Urinary bladder (tissue), 4 donors: Measurements from ENCODE around the gene OMA1. TPM values are rescaled to one million over a fixed set of nuclear protein-coding genes. Genes with fewer than 3 reads are reported as not detected.

Experiments
- DNase-seq: peaks from one replicate; pipeline ENCODE4 v3.0.0-alpha.2; 2015; ENCODE audit errors: extremely low spot score
- H3K27ac ChIP-seq: one replicate; pipeline ENCODE4 v1.5.1; 2013; ENCODE audit warnings: low read depth, mild to moderate bottlenecking, moderate library complexity
- H3K36me3 ChIP-seq: one replicate; pipeline ENCODE4 v1.6.1; 2013; ENCODE audit warnings: mild to moderate bottlenecking, moderate library complexity; ENCODE audit not compliant: insufficient read depth
- H3K4me1 ChIP-seq: one replicate; pipeline ENCODE4 v1.6.1; 2013; ENCODE audit warnings: mild to moderate bottlenecking, moderate library complexity; ENCODE audit not compliant: insufficient read depth
- H3K4me3 ChIP-seq: one replicate; pipeline ENCODE4 v1.5.1; 2013; ENCODE audit warnings: low read depth, low read length
- WGBS: extraction: QIAGEN DNeasy Blood & Tissue Kit; methylation state at CpG from one replicate; pipeline ENCODE4 v1.1.7; 2013; 5-methylcytosine and 5-hydroxymethylcytosine counted together
- polyA plus RNA-seq: library from polyadenylated mRNA; stranded (reverse); fragments of 200-250 nt; gene quantifications from one replicate; pipeline ENCODE4 v1.2.3, GENCODE V29; 2013
- total RNA-seq: library from RNA; depleted of rRNA; stranded (reverse); fragments of >200 nt; gene quantifications from one replicate; pipeline ENCODE4 v1.2.3, GENCODE V29; 2014
- donor health status: healthy with polysubstance abuse.
- donor health status: healthy.

OMA1 gene
- total and polyA plus RNA-seq, 2 donors = 16.9 to 57.8 TPM

DNA sequence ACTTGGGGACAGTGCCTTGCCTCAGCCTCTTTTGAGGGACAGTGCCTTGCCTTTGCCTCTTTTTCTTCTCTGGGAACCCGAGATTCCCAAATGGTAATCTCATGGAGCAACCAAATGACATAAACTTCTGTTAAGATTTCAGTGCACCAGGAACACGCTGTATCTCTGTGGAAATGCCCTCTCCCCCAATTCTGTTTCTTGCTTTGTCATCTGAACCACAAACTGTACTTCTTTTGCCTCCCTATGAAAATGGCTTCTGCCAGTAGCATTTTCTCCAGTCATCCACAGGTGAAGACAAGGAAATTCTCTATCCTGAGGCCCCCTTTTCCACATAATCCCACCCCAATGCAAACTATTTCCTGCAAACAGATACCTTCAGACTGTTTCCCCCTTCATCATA lies 66.3 kb downstream of the OMA1 start:
- Histone ChIP-seq H3K4me1 (no peaks in the 10 kb centered on the region), H3K36me3 (no peaks in the 10 kb centered on the region), H3K4me3 (no peak overlapping the region), H3K27ac (no peak overlapping the region)
- 84% methylated on average over 2 of the region's 2 CpGs for WGBS
- DNase-seq = no peak

DNA sequence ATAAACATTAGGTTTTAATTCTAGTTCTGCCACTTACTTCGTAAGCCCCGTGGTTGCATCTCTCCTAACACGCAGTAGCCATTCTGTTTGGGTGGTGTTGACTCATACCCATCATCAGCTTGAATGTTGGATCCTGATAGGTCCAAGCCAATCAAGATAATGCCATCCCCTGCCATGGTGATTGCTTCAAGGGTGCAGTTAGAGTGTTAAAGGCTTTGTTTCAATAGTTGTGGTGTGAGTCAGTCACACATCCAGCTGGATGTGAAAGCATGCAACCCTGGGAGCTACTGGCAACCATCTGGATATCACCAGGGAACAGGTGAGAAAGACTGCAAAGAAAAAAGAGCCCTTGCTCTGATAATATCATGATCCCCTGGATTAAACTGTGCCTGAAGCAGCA lies 69.1 kb downstream of the OMA1 start:
- DNase-seq = no peak
- Histone ChIP-seq H3K27ac (no peak overlapping the region), H3K4me1 (no peaks in the 10 kb centered on the region), H3K4me3 (no peak overlapping the region), H3K36me3 (no peaks in the 10 kb centered on the region)
- WGBS = 94% methylated on average over 3 of the region's 3 CpGs

DNA sequence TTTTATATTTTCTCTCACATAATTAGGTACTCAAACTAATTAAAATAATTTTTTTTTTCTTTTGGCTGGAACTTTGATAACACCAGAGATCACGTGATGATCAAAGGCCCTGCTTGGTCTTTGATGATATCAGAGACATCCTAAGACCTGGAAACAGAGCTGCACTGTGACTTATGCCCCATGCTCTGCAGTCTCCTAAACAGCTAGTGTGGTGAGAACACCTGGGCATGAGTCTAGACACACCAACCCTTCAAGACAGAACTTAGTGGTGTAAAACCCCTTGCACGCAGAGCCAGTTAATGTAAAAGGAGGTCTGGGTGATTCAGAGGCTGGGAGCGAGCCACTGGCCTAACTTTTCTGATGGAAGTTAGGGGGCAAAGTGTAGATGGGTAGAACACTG lies 70.3 kb downstream of the OMA1 start:
- H3K4me1 ChIP-seq = no peaks in the 10 kb centered on the region
- no peaks in the 10 kb centered on the region for H3K36me3 ChIP-seq
- 86% methylated on average over 3 of the region's 3 CpGs for WGBS

DNA sequence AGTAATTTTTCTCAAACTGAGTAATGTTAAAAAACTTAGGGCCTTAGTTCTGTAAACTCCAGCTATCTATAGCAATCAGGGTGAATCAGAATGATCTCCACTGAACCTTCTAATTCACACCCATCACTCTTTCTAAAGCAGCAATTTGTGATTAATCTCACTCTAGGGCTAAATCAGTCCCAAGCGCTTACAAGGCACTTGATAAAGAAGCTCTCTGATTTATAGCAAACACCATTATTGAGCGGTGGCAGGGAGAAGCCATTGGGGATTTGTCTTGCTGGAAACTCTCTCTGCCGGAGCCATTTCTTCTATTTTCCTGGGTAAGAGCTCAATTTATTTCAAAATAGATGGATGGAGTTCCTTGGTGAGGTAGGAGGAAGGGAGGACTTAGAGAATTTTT lies 77.0 kb downstream of the OMA1 start:
- Histone ChIP-seq H3K36me3 (no peaks in the 10 kb centered on the region), H3K4me1 (no peaks in the 10 kb centered on the region), H3K4me3 (no peak overlapping the region), H3K27ac (no peak overlapping the region)
- no peak for DNase-seq
- WGBS = 50% methylated on average over 3 of the region's 3 CpGs

More for the DNA sequence above, 70.3 kb downstream of the OMA1 start:
- no peak for DNase-seq
- H3K4me3 ChIP-seq = no peak overlapping the region
- H3K27ac ChIP-seq = no peak overlapping the region

DNA sequence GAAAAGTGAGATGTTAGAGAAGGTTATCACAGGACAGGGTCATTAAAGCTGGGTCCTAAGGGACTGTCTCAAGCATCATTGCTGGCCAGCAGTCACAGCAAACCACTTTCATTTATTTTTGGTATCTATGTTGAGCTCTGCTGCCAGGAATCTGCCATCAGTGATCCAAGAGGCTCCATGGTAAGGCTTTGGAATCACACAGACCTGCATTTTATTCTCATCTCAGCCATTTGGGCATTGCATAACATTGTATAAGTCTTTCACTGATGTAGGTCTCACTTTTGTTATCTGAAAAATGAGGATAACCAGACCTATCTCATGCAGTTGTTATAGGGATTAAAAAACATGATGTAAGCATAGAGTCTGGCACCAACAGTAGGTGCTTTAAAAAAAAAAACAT lies 77.5 kb downstream of the OMA1 start:
- no peak for DNase-seq
- Histone ChIP-seq H3K4me3 (no peak overlapping the region), H3K36me3 (no peaks in the 10 kb centered on the region), H3K27ac (no peak overlapping the region), H3K4me1 (no peaks in the 10 kb centered on the region)

DNA sequence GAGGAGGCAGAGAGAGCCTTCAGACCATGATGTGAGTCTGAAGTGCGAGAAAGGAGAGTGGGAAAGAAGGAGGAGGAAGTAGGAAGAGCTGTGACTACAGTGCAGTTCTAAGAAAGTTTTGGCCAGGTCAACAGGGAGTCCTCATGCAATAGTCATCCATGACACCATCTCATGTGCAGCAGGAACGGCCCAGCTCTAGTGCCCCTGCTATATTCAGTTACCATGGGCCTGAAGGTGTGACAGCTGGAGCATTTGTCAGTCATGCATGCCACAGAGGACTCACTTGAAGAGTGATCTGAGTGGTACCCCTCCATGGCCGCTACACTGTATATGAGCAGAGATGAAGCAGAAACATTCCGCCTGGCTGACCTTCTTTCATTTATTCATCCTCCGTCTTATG lies 77.9 kb downstream of the OMA1 start:
- Histone ChIP-seq H3K27ac (no peak overlapping the region), H3K4me3 (no peak overlapping the region), H3K4me1 (no peaks in the 10 kb centered on the region), H3K36me3 (no peaks in the 10 kb centered on the region)
- WGBS = 58% methylated on average over 5 of the region's 5 CpGs
- no peak for DNase-seq

DNA sequence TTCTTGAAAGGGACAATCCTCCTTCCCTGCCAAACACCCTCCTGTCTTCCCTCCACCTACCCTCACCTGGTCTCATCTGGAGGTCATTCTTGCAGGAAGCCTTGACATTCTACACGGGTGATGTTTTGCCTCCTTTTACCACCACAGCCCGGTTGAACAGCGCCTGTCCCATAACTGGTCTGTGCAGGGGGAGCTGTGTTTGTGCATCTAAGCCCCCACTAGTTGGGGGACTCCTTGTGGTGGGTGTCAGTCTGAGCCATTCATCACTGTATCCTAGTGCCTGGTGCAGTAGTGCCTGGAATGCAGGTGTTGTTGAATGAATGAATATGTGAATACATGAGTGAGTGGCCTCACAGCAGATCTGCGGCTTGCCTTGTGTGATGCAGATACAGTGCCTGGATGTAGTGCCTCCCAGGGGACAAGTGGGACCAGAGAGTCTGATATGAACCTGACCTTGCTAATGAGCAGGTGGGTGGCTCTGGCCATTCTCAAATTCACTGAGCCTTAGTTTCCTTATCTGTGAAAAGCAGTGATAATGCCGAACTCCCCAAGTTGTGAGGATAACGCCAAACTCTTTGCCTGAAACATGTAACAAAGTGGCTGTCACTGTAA lies 79.8 kb downstream of the OMA1 start:
- Histone ChIP-seq H3K4me3 (no peak overlapping the region), H3K4me1 (no peaks in the 10 kb centered on the region), H3K27ac (no peak overlapping the region), H3K36me3 (no peaks in the 10 kb centered on the region)
- 75% methylated on average over 6 of the region's 6 CpGs for WGBS
- no peak for DNase-seq

DNA sequence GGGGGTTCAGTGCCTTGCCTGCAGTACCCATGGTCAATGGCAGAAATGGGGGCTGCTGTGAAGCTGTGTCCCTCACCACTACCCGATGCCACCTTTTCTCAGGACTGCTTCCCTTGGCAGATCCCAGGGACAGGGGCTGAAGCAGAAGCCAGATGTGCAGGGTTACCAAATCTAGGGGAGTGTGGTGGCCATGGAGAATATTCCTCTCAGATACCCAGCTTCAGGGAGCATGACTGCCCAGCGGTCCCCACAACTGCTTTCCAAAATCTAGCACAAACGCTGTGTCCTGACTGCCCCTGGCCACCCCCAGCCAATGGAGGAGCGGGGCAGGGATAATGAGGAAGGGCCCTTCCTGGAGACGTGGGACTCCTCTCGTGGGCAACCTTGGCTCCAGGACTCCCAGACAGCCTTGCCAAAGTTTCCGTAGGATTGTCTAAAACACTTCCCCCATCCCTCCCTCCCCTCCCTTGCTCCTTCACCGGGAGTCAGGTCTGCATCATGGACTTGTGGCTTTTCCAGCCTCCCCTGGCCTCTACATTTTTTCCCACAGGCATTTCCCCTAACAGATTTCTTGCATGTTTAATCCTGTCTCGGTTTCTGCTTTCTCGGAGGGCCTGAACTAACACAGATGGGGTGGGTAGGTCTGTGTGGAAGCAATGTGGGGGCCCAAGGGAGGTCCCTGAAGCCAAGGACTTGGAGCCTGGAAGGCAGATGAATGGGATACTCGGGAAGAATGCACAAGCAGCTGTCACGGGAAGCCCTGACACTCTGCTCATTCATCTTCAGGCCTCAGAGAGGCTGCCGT lies 80.5 kb downstream of the OMA1 start:
- Histone ChIP-seq H3K4me1 (no peaks in the 10 kb centered on the region), H3K36me3 (no peaks in the 10 kb centered on the region), H3K4me3 (no peak overlapping the region), H3K27ac (no peak overlapping the region)
- WGBS = 63% methylated on average over 13 of the region's 13 CpGs
- DNase-seq = no peak

DNA sequence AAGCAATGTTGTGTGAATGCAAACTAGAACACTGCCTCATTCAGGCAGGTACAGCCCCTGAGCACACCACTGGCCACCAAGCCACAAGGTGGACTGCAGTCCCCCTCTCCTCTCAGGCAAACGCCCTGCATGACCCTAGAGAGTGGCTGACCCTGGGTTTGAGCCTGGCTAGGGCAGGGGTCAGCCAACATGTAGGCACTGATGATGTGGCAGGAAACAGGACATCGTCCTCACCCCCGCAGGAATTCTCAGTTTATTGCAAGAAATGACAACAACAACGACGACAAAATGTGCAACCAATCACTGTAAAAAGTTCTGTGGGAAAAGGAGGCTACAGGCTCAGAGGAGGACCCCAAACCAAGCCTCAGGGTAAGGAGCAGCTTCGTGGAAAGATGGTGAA lies 81.3 kb downstream of the OMA1 start:
- H3K4me1 ChIP-seq = no peaks in the 10 kb centered on the region
- WGBS = 75% methylated on average over 6 of the region's 6 CpGs
- H3K27ac ChIP-seq = no peak overlapping the region
- no peak overlapping the region for H3K4me3 ChIP-seq
- DNase-seq = no peak
- H3K36me3 ChIP-seq = no peaks in the 10 kb centered on the region

DNA sequence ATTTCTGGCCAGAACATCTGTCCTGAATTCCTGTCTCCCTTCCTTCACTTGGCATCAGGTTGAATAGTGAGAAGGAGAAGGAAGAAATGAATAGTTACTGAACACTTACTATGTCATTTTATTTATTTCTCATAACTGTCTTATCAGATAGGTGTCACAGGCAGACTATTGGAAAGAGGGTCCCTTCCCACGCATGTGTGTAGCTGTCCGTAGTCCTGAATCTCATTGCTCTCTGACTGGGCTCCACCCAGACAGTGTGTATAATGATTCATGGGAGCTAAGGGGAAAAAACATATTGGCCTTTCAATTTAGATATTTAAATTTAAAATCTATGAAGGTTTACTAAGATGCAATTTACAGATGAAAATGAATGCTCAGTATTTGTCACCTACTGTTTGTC lies 86.1 kb downstream of the OMA1 start:
- WGBS = 28% methylated on average over 2 of the region's 2 CpGs
- Histone ChIP-seq H3K4me3 (no peak overlapping the region), H3K36me3 (no peaks in the 10 kb centered on the region), H3K27ac (no peak overlapping the region), H3K4me1 (no peaks in the 10 kb centered on the region)
- DNase-seq = no peak

DNA sequence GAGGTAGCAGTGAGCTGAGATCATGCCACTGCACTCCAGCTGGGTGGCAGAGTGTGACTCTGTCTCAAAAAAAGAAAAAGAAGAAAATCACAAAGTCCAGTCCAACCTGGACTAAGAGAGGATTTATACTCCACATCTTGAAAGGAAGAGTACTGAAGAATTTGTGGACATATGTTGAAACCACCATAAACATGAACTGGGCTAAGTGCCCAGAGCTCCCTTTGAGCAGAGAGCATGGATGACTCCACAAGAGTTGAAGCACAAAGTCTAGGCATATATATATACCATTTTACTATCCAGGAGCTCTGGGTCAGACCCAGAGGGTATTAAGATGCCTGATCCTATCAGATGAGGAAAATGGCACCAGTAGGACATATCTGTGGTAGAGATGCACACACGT lies 86.6 kb downstream of the OMA1 start:
- H3K27ac ChIP-seq = no peak overlapping the region
- no peak overlapping the region for H3K4me3 ChIP-seq
- no peak for DNase-seq
- WGBS = 81% methylated on average over 1 of the region's 1 CpG
- H3K36me3 ChIP-seq = no peaks in the 10 kb centered on the region
- H3K4me1 ChIP-seq = no peaks in the 10 kb centered on the region

DNA sequence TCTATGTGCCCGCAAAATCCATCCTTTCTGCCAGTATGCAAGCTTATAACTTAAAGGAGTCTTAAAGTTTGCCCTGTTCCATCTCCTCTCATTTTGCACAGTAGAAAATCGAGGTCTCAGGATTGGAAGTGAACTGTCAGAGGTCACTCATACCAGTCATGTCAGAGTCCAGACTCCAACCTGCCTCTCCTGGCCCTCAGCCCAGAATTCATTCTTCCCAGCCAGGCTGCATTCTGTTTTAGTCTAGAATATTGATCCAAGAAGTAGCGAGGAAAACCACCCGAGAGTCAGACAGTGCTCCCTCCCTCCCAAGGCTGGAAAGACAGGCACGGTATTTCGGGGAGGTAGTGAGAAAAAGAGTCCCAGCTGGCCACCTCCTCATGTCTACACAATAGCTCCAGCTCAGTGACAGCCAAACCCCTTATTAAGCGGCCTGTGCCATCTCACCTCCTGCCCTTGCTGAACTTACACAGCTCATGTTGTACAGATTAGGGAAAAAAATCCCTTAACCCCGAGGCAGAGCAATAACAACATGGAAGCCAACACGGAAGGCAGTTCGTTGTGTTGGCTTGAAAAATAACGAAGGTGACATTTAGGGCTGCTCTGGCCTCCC lies 89.4 kb downstream of the OMA1 start:
- Histone ChIP-seq H3K36me3 (no peaks in the 10 kb centered on the region), H3K4me1 (no peaks in the 10 kb centered on the region), H3K4me3 (no peak overlapping the region), H3K27ac (no peak overlapping the region)
- WGBS = 70% methylated on average over 11 of the region's 11 CpGs
- no peak for DNase-seq

DNA sequence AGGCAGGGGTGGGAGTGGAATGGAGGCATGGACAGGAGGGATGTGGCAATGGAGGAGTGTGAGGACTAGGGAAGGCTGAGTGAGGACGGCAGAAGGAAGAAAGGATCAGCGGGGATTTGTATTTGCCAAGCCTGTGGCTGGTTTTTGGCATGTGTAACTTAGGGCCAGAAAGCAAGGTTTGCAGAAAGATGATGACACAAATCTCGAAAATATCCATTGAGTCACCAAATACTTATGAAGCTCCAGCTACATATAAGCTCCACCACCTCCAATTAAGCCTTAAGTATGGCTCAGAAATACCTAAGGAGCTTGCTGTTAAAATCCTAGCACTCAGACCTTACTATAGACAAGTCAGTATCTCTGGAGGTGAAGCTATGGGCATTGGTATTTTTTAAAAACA lies 90.1 kb downstream of the OMA1 start:
- DNase-seq = no peak
- Histone ChIP-seq H3K27ac (no peak overlapping the region), H3K36me3 (no peaks in the 10 kb centered on the region), H3K4me1 (no peaks in the 10 kb centered on the region), H3K4me3 (no peak overlapping the region)
- WGBS = 71% methylated on average over 3 of the region's 3 CpGs

DNA sequence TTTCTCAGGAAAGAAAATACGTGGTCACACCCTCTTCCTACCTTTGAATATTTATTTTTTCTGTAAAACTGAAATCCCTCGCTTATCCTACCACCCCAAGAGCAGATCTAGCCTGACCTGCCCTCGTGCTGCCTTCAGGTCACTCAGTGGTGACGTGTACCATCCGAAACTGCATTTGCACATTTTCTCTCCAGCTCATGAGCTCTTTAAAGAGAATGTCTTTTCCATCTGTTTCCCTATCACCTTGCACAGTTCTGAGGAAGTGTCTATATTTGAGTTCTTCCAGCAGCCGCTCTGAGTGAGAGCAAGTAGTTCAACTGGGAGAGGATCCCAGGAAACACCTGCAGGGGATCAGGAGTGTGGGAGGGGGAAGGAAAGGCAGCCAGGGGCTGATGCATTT lies 91.7 kb downstream of the OMA1 start:
- Histone ChIP-seq H3K4me1 (no peaks in the 10 kb centered on the region), H3K36me3 (no peaks in the 10 kb centered on the region), H3K4me3 (no peak overlapping the region), H3K27ac (no peak overlapping the region)
- WGBS = 78% methylated on average over 6 of the region's 6 CpGs
- no peak for DNase-seq
